ENCODE results near the gene GPR17. TPM values are rescaled to one million over a fixed set of nuclear protein-coding genes. Genes with fewer than 3 reads are reported as not detected.

GPR17 gene
- total RNA-seq, 1 experiment from 2014 or later = 1.0 TPM

DNA sequence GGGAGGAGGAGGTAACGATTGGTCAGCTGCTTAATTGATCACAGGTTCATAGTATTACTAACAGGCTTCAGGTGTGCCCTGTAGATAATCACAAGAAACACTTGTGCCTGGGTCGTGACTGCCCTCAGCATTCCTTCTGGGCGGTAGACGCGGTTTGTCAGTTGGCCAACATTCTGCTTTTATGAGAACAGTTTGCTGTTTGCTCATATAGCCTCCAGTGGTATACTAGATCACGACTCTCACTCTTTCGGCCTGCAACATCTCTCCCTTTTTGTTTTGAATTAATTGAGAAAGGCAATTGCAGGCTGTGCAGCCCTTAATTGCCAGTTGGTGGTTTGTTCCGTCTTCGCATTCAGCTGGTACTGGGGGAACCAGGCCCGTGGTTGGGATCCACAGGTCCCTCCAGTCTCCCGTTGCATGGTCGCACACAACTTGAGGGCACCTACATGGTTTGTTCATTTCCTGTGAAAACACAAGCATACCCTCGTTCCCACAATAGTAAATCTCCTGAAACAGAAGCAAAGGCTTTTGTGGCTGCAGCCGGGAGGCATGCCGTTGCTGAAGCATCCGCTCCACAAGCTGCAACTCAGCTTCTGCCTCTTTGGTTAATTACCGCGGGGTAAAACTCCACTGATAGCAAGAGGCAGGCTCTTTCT is 30.3 kb upstream of the GPR17 start:
- Histone ChIP-seq H3K9me3 (ENCODE audit: low read length) (no peaks in the 10 kb centered on the region), H2AFZ (ENCODE audit: low read length) (peak overlapping the region; percentile 58), H3K9me2 (replicated peaks; ENCODE audit: low read length) (no peaks in the 10 kb centered on the region), H3K27ac (ENCODE audit: low read length) (peak overlapping the region; percentile 95), H3K36me3 (ENCODE audit: low read depth, low read length) (peaks cover 2% of the 10 kb centered on the region; the same call in 1 of the 2 replicates), H3F3A (ENCODE audit: low read length, unreplicated experiment) (no peaks in the 10 kb centered on the region), H3K9ac (ENCODE audit: low read length) (peak overlapping the region; percentile 75), H3K79me2 (ENCODE audit: low read length) (peaks cover 18% of the 10 kb centered on the region), H3K4me2 (ENCODE audit: low read length) (peak overlapping the region; percentile 82), H4K20me1 (ENCODE audit: low read length) (no peaks in the 10 kb centered on the region), H3K4me1 (ENCODE audit: insufficient read depth, low read length) (peaks cover 56% of the 10 kb centered on the region), H3K27me3 (ENCODE audit: low read length) (no peaks in the 10 kb centered on the region), H3K4me3 (ENCODE audit: low read length) (peak overlapping the region; percentile 29; the same call in 1 of the 2 replicates)
- DNase-seq (peak; percentile 97), ATAC-seq (peak; percentile 59)
- TSS peak; percentile 48 for BruUV-seq (replicated peaks)
- intact Hi-C loops (cut with micrococcal nuclease) = loop anchor here (2.0 kb wide), 1 partner anchor 17 kb away; no protein-coding TSS in a partner anchor
- TF ChIP-seq EZH2 (IDR thresholded peaks at IDR 0.05; ENCODE audit: low read length, unreplicated experiment) = no peak
- TF ChIP-seq EZH2phosphoT487 (IDR thresholded peaks at IDR 0.05; ENCODE audit: borderline replicate concordance, low read length) = no peak
- TF ChIP-seq, protein P1, sequence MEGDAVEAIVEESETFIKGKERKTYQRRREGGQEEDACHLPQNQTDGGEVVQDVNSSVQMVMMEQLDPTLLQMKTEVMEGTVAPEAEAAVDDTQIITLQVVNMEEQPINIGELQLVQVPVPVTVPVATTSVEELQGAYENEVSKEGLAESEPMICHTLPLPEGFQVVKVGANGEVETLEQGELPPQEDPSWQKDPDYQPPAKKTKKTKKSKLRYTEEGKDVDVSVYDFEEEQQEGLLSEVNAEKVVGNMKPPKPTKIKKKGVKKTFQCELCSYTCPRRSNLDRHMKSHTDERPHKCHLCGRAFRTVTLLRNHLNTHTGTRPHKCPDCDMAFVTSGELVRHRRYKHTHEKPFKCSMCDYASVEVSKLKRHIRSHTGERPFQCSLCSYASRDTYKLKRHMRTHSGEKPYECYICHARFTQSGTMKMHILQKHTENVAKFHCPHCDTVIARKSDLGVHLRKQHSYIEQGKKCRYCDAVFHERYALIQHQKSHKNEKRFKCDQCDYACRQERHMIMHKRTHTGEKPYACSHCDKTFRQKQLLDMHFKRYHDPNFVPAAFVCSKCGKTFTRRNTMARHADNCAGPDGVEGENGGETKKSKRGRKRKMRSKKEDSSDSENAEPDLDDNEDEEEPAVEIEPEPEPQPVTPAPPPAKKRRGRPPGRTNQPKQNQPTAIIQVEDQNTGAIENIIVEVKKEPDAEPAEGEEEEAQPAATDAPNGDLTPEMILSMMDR (conservative IDR thresholded peaks at IDR 0.05; ENCODE audit: low read depth, low read length) = no peak
- ChIA-PET CTCF (no interaction called here), POLR2A (ENCODE audit: unreplicated experiment) (interaction anchor here (0.6 kb wide), 1 partner anchor 79 kb away, joined by 3 read pairs; no protein-coding TSS in a partner anchor)

DNA sequence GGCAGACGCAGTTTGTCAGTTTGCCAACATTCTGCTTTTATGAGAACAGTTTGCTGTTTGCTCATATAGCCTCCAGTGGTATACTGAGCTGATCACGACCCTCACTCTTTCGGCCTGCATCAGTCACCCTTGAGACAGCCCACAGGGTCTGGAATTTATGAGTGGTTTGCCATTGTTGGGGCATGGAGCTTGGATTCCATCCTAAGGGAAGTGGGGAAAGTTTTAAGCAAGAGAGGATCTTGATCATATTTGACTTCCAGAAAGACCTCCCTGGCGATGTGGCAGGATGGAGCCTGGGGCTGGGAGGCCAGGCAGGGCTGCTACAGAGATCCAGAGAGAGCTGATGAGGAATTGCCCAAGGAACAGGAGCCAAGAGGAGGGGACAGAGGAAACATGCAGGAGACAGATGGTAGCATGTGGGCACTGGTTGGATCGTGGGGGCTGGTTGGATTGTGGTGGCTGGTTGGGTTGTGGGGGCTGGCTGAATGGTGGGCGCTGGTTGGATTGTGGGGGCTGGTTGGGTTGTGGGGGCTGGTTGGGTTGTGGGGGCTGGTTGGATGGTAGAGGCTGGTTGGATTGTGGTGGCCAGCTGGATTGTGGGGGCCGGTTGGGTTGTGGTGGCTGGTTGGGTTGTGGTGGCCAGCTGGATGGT is 27.3 kb upstream of the GPR17 start:
- TF ChIP-seq EZH2 (IDR thresholded peaks at IDR 0.05; ENCODE audit: low read length, unreplicated experiment) (no peak), EZH2phosphoT487 (IDR thresholded peaks at IDR 0.05; ENCODE audit: borderline replicate concordance, low read length) (no peak)
- TF ChIP-seq, protein P1 (conservative IDR thresholded peaks at IDR 0.05; ENCODE audit: low read depth, low read length) = no peak
- H3K9me2 ChIP-seq (replicated peaks; ENCODE audit: low read length) = no peaks in the 10 kb centered on the region
- DNase-seq (peak; percentile 90), ATAC-seq (peak; percentile 6; the same call in 1 of the 2 replicates)
- H3K36me3 ChIP-seq (ENCODE audit: low read depth, low read length) = peaks cover 6% of the 10 kb centered on the region; the same call in 1 of the 2 replicates
- no peaks in the 10 kb centered on the region for H3F3A ChIP-seq (ENCODE audit: low read length, unreplicated experiment)
- peak overlapping the region; percentile 28 for H3K4me3 ChIP-seq (ENCODE audit: low read length)
- peaks cover 38% of the 10 kb centered on the region for H3K79me2 ChIP-seq (ENCODE audit: low read length)
- no peaks in the 10 kb centered on the region for H3K27me3 ChIP-seq (ENCODE audit: low read length)
- H3K9ac ChIP-seq (ENCODE audit: low read length) = peak overlapping the region; percentile 51
- H2AFZ ChIP-seq (ENCODE audit: low read length) = 0 out of 2 replicates have a peak overlapping the region, but pooled peaks have one; percentile 2
- peak overlapping the region; percentile 95 for H3K27ac ChIP-seq (ENCODE audit: low read length)
- H3K9me3 ChIP-seq (ENCODE audit: low read length) = no peaks in the 10 kb centered on the region
- no TSS peak for BruUV-seq (replicated peaks)
- ChIA-PET CTCF (no interaction called here), POLR2A (ENCODE audit: unreplicated experiment) (no interaction called here)
- intact Hi-C loops (cut with micrococcal nuclease) = loop anchor here (2.0 kb wide), 1 partner anchor 18 kb away; no protein-coding TSS in a partner anchor
- peaks cover 73% of the 10 kb centered on the region for H3K4me1 ChIP-seq (ENCODE audit: insufficient read depth, low read length)
- H3K4me2 ChIP-seq (ENCODE audit: low read length) = peak overlapping the region; percentile 52
- H4K20me1 ChIP-seq (ENCODE audit: low read length) = no peaks in the 10 kb centered on the region

All from PC-3 (cell line).